Nephron (organoid): Measurements from ENCODE around the gene HORMAD2.

ENCODE experiments used
- H3K27ac Mint-ChIP-seq, 3 experiments: 2 replicates each; pipeline ENCODE4 v1.8.0; 2020; ENCODE audit warnings: mixed read lengths in 3 of 3, mild to moderate bottlenecking in 2 of 3, moderate library complexity in 1 of 3
- H3K27me3 Mint-ChIP-seq: 2 replicates; pipeline ENCODE4 v1.8.0; 2021; ENCODE audit warnings: low read depth, mild to moderate bottlenecking, moderate library complexity, mixed read lengths
- H3K36me3 Mint-ChIP-seq: 2 replicates; pipeline ENCODE4 v1.8.0; 2020; ENCODE audit warnings: low read depth, mixed read lengths
- H3K4me1 Mint-ChIP-seq: 2 replicates; pipeline ENCODE4 v1.8.0; 2020; ENCODE audit warnings: mixed read lengths
- H3K4me3 Mint-ChIP-seq, 3 experiments: 2 replicates each; pipeline ENCODE4 v1.8.0; 2020; ENCODE audit warnings: mild to moderate bottlenecking in 3 of 3, mixed read lengths in 3 of 3, moderate library complexity in 2 of 3
- H3K9me3 Mint-ChIP-seq: 2 replicates; pipeline ENCODE4 v1.8.0; 2020; ENCODE audit warnings: mixed read lengths
- CTCF ChIP-seq, 3 experiments: fragments of 200-600 bp; sonication (generic); IDR thresholded peaks; one replicate each; pipeline ENCODE4 v1.5.0; 2021; ENCODE audit warnings: antibody characterized with exemption in 3 of 3; ENCODE audit not compliant: unreplicated experiment in 3 of 3

HORMAD2 gene

GRCh38 chr22:30178181-30179126 is 98.2 kb downstream of the HORMAD2 start:
- H3K36me3 Mint-ChIP-seq, result no peaks in the 10 kb centered on the region
- H3K9me3 Mint-ChIP-seq, result no peaks in the 10 kb centered on the region
- H3K4me3 Mint-ChIP-seq, result no peak overlapping the region
- no peak overlapping the region for H3K27ac Mint-ChIP-seq
- no peak for TF ChIP-seq CTCF (IDR thresholded peaks at IDR 0.05; ENCODE audit: unreplicated experiment in 3 of 3)
- H3K4me1 Mint-ChIP-seq, result peaks cover 9% of the 10 kb centered on the region
- no peaks in the 10 kb centered on the region for H3K27me3 Mint-ChIP-seq

GRCh38 chr22:30180616-30181015 is 100.4 kb downstream of the HORMAD2 start:
- no peak for TF ChIP-seq CTCF (IDR thresholded peaks at IDR 0.05; ENCODE audit: unreplicated experiment in 3 of 3)
- no peaks in the 10 kb centered on the region for H3K36me3 Mint-ChIP-seq
- H3K4me1 Mint-ChIP-seq, result peaks cover 5% of the 10 kb centered on the region
- H3K27me3 Mint-ChIP-seq, result no peaks in the 10 kb centered on the region
- no peak overlapping the region for H3K27ac Mint-ChIP-seq
- no peak overlapping the region for H3K4me3 Mint-ChIP-seq
- H3K9me3 Mint-ChIP-seq, result no peaks in the 10 kb centered on the region

GRCh38 chr22:30181459-30182349 is 101.4 kb downstream of the HORMAD2 start:
- Mint-ChIP-seq H3K4me3 (no peak overlapping the region), H3K4me1 (no peaks in the 10 kb centered on the region), H3K9me3 (no peaks in the 10 kb centered on the region), H3K27ac (no peak overlapping the region), H3K27me3 (no peaks in the 10 kb centered on the region), H3K36me3 (no peaks in the 10 kb centered on the region)
- TF ChIP-seq CTCF (IDR thresholded peaks at IDR 0.05; ENCODE audit: unreplicated experiment in 3 of 3), result no peak

- no peak overlapping the region for H3K27ac Mint-ChIP-seq
- H3K36me3 Mint-ChIP-seq, result no peaks in the 10 kb centered on the region
- H3K4me3 Mint-ChIP-seq, result no peak overlapping the region
- TF ChIP-seq CTCF (IDR thresholded peaks at IDR 0.05; ENCODE audit: unreplicated experiment in 3 of 3), result no peak
- H3K27me3 Mint-ChIP-seq, result no peaks in the 10 kb centered on the region
- H3K4me1 Mint-ChIP-seq, result peaks cover 2% of the 10 kb centered on the region
- no peaks in the 10 kb centered on the region for H3K9me3 Mint-ChIP-seq
These were observed 102.1 kb downstream of the HORMAD2 start for GRCh38 chr22:30182350-30182745.

- Mint-ChIP-seq H3K27me3 (no peaks in the 10 kb centered on the region), H3K9me3 (no peaks in the 10 kb centered on the region), H3K4me3 (no peak overlapping the region), H3K36me3 (no peaks in the 10 kb centered on the region), H3K4me1 (peaks cover 5% of the 10 kb centered on the region), H3K27ac (no peak overlapping the region)
- no peak for TF ChIP-seq CTCF (IDR thresholded peaks at IDR 0.05; ENCODE audit: unreplicated experiment in 3 of 3)
These were observed 102.6 kb downstream of the HORMAD2 start for GRCh38 chr22:30182815-30183214.
